Adrenal gland (tissue), 19 donors: ENCODE data around the gene FRAT2. TPM values are rescaled to one million over a fixed set of nuclear protein-coding genes. Genes with fewer than 3 reads are reported as not detected.

Experiments
- DNase-seq, 7 donors: peaks; one replicate each; pipeline ENCODE4 v3.0.0-alpha.2; 2019 to 2020
- H3K27ac ChIP-seq, 5 donors: fragments of 200-600 bp; sonication (generic) in 4 of 5; 1 replicate in 3 of 5; 2 replicates in 2 of 5; pipeline versions ENCODE4 v1.5.1 to v1.8.0; 2016 to 2020; ENCODE audit warnings: mild to moderate bottlenecking in 1 of 5
- H3K27me3 ChIP-seq: fragments of 200-600 bp; 2 replicates; pipeline ENCODE4 v1.8.0; 2021
- H3K36me3 ChIP-seq, 2 donors: fragments of 200-600 bp; replicated peaks in 1 of 2; 1 replicate in 1 of 2; 2 replicates in 1 of 2; pipeline versions ENCODE4 v1.5.1 to v1.8.0; 2018 to 2022
- H3K4me1 ChIP-seq, 2 donors: fragments of 200-600 bp; replicated peaks in 1 of 2; 1 replicate in 1 of 2; 2 replicates in 1 of 2; pipeline versions ENCODE4 v1.5.1 to v1.8.0; 2018 to 2021
- H3K4me3 ChIP-seq, 4 donors: fragments of 200-600 bp; sonication (generic) in 3 of 4; one replicate each; pipeline ENCODE4 v1.5.1; 2016 to 2018
- H3K9me3 ChIP-seq, 3 donors: fragments of 200-600 bp; sonication (generic) in 1 of 3; replicated peaks in 1 of 3; 1 replicate in 2 of 3; 2 replicates in 1 of 3; pipeline versions ENCODE4 v1.5.1 to v1.8.0; 2016 to 2021
- CTCF ChIP-seq, 6 experiments: fragments of 450-650 bp in 4 of 6; fragments of 200-600 bp in 2 of 6; sonication (generic) in 1 of 6; IDR thresholded peaks; 1 replicate in 5 of 6; 2 replicates in 1 of 6; pipeline versions ENCODE4 v1.5.1 to v1.8.0; 2016 to 2021; ENCODE audit warnings: antibody characterized with exemption in 6 of 6, mild to moderate bottlenecking in 2 of 6, moderate library complexity in 1 of 6
- POLR2A ChIP-seq, 2 donors: fragments of 450-650 bp; IDR thresholded peaks; one replicate each; pipeline ENCODE4 v1.6.1; 2017; ENCODE audit warnings: antibody characterized with exemption in 2 of 2, mild to moderate bottlenecking in 2 of 2, moderate library complexity in 1 of 2
- WGBS, 4 donors: extraction: QIAGEN DNeasy Blood & Tissue Kit in 2 of 4; methylation state at CpG; one replicate each; pipeline versions ENCODE4 v1.1.5 to v1.1.7; 2013 to 2017; 5-methylcytosine and 5-hydroxymethylcytosine counted together
- intact Hi-C, 2 donors: fragments of 100-400 bp; cut with DNase I; formaldehyde crosslinking; loops; one replicate each; pipeline versions ENCODE4 v1.14.1 to v1.15.0; 2022 to 2023
- long read RNA-seq, 10 donors: library from polyadenylated mRNA in 3 of 10; unstranded in 2 of 10; stranded (forward) in 1 of 10; transcript quantifications; one replicate each; pipeline ENCODE4 v2.0.0 and lab custom pipeline, GENCODE V29; 2021 to 2026
- polyA plus RNA-seq, 3 donors: library from polyadenylated mRNA; stranded (reverse); fragments of 200-250 nt in 2 of 3; fragments of 350-450 nt in 1 of 3; fragmentation: Illumina TruSeq in 1 of 3; extraction: RNeasy Lipid Tissue Mini Kit (QIAGEN cat#74804) in 1 of 3; gene quantifications; one replicate each; pipeline ENCODE4 v1.2.3, GENCODE V29; 2013 to 2014
- total RNA-seq, 9 donors: library from RNA; depleted of rRNA in 4 of 9; stranded (reverse); fragments of >200 nt in 4 of 9; fragments of 120-200 nt in 1 of 9; fragmentation: NEBNext Ultra II Directional in 1 of 9; extraction: Animal tissue kit (Norgen Biotek cat#: 25700) in 1 of 9; gene quantifications; one replicate each; pipeline versions ENCODE4 v1.1.0 to v1.2.4, GENCODE V29; 2013 to 2023
- donor health status: healthy with polysubstance abuse.
- donor health status: Bipolar disorder and iron deficiency.
- donor health status: DM: yes; HTN: yes; CAD: no.
- donor health status: DM: no; HTN: no; CAD: no.
- donor health status: DM: no; HTN: no; CAD: no.
- donor health status: DM: yes; HTN: yes; CAD: no.

FRAT2 gene
- total RNA-seq (10 to 100 TPM in 5 of 9 donors, 1 to 10 TPM in 4; 3.4 to 17.9 (median 10.0) TPM), polyA plus RNA-seq (1 to 10 TPM; 2.8 to 4.1 (median 3.3) TPM)
- long read RNA-seq, donor 1, transcript FRAT2-201 (1 exons, 2,213 nt) = major isoform, 10 of 10 reads
- long read RNA-seq, donor 1, partial matches to known transcripts = 0 of 10 reads
- long read RNA-seq, donor 1, other reads (novel, unspliced or antisense) = 0 of 10 reads
- long read RNA-seq, donor 2, transcript FRAT2-201 (1 exons, 2,213 nt) = major isoform, 7 of 7 reads
- long read RNA-seq, donor 2, partial matches to known transcripts = 0 of 7 reads
- long read RNA-seq, donor 2, other reads (novel, unspliced or antisense) = 0 of 7 reads
- long read RNA-seq, donor 3, transcript FRAT2-201 (1 exons, 2,213 nt) = major isoform, 5 of 5 reads
- long read RNA-seq, donor 3, partial matches to known transcripts = 0 of 5 reads
- long read RNA-seq, donor 3, other reads (novel, unspliced or antisense) = 0 of 5 reads
- long read RNA-seq, donor 4 = 0 reads
- long read RNA-seq, donor 5, transcript FRAT2-201 (1 exons, 2,213 nt) = major isoform, 44 of 44 reads
- long read RNA-seq, donor 5, partial matches to known transcripts = 0 of 44 reads
- long read RNA-seq, donor 5, other reads (novel, unspliced or antisense) = 0 of 44 reads
- long read RNA-seq, donor 6 = 0 reads
- long read RNA-seq, donor 7, partial matches to known transcripts = 0 of 4 reads
- long read RNA-seq, donor 7, other reads (novel, unspliced or antisense) = 0 of 4 reads
- long read RNA-seq, donor 8, transcript FRAT2-201 (1 exons, 2,213 nt) = major isoform, 19 of 19 reads
- long read RNA-seq, donor 8, partial matches to known transcripts = 0 of 19 reads
- long read RNA-seq, donor 8, other reads (novel, unspliced or antisense) = 0 of 19 reads
- long read RNA-seq, donor 9, transcript FRAT2-201 (1 exons, 2,213 nt) = major isoform, 6 of 6 reads
- long read RNA-seq, donor 9, partial matches to known transcripts = 0 of 6 reads
- long read RNA-seq, donor 9, other reads (novel, unspliced or antisense) = 0 of 6 reads
- long read RNA-seq, donor 10, transcript FRAT2-201 (1 exons, 2,213 nt) = major isoform, 6 of 6 reads
- long read RNA-seq, donor 10, partial matches to known transcripts = 0 of 6 reads
- long read RNA-seq, donor 10, other reads (novel, unspliced or antisense) = 0 of 6 reads

GRCh38 chr10:97334370-97335175 lies at the start of gene FRAT2:
TSS of gene FRAT2 (minus strand) at chr10:97334729. CDS start at chr10:97334572, 157 bp downstream.
- Histone ChIP-seq H3K27me3 (no peaks in the 10 kb centered on the region), H3K4me3 (peak within 1 kb of the TSS; percentile 65 to 88 (median 80)), H3K36me3 (no peaks in the 10 kb centered on the region), H3K9me3 (no peaks in the 10 kb centered on the region), H3K27ac (peak within 1 kb of the TSS; percentile 82 to 97 (median 93)), H3K4me1 (peaks cover 15 to 18% of the 10 kb centered on the region in 2 donors)
- TF ChIP-seq POLR2A (IDR thresholded peaks at IDR 0.05) (peak; percentile 55 to 95), CTCF (IDR thresholded peaks at IDR 0.05) (peak in 1 of 6 experiments; percentile 1)
- peak; percentile 90 to 94 (median 93) for DNase-seq
- intact Hi-C loops = loop anchor here in 1 of 2 donors (10.0 kb wide), 1 partner anchor 50 kb away; no protein-coding TSS in a partner anchor
- 0 to 1% (median 0%) methylated on average over 2 to 103 of the region's 103 CpGs for WGBS, 4 donors

GRCh38 chr10:97384156-97384555 lies 49.6 kb upstream of the FRAT2 start:
- Histone ChIP-seq H3K27me3 (no peaks in the 10 kb centered on the region), H3K36me3 (peaks cover 0 to 42% of the 10 kb centered on the region in 2 donors), H3K9me3 (no peaks in the 10 kb centered on the region), H3K27ac (no peak overlapping the region), H3K4me1 (no peaks in the 10 kb centered on the region), H3K4me3 (no peak overlapping the region)
- no peak for DNase-seq
- intact Hi-C loops = no loop called here
- 96 to 100% (median 96%) methylated on average over 3 to 5 of the region's 5 CpGs; no CpG with 5 or more reads in 1 of the 4 donors for WGBS, 4 donors
- no peak for TF ChIP-seq CTCF (IDR thresholded peaks at IDR 0.05)
- TF ChIP-seq POLR2A (IDR thresholded peaks at IDR 0.05) = no peak

GRCh38 chr10:97383159-97383558 lies 48.6 kb upstream of the FRAT2 start:
- WGBS, 4 donors = 91 to 96% (median 96%) methylated on average over 7 of the region's 7 CpGs
- no peaks in the 10 kb centered on the region for H3K27me3 ChIP-seq
- no peak overlapping the region for H3K27ac ChIP-seq
- peaks cover 0 to 41% of the 10 kb centered on the region in 2 donors for H3K36me3 ChIP-seq
- intact Hi-C loops = no loop called here
- H3K9me3 ChIP-seq = no peaks in the 10 kb centered on the region
- no peak overlapping the region for H3K4me3 ChIP-seq
- H3K4me1 ChIP-seq = no peaks in the 10 kb centered on the region
- no peak for DNase-seq
- TF ChIP-seq POLR2A (IDR thresholded peaks at IDR 0.05) (no peak), CTCF (IDR thresholded peaks at IDR 0.05) (no peak)
